Islet of Langerhans (tissue), 1 donor: ENCODE data around the gene CACNA1C.

Source experiments
- FAIRE-seq: peaks from one replicate; lab custom pipeline; 2011; peaks lifted over from hg19 to GRCh38; lab: Jason Lieb, UNC

Gene CACNA1C

DNA sequence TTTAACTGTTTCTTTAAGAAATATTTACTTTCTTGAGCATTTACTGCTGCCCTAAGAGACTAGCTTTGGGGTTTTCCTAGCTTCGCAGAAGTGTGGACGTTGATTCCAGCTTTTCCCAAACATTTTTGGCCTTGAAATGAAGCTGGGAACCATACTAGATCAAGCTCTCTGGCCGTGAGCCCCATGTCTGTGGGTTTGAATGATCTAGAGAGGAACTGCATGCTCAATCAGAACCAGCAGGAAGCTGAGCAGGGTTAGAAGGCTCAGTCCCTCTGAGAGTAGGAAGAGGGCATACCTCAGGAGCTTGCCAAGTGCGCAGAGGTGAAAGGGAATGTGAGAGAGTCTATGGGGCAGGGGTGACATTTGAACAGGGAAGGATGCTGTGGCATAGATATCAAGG is 292.1 kb downstream of the CACNA1C start:
- no peak for FAIRE-seq

- no peak for FAIRE-seq
These were observed 293.1 kb downstream of the CACNA1C start for GRCh38 chr12:2345902-2346301.

- FAIRE-seq: no peak
These were observed 293.6 kb downstream of the CACNA1C start for GRCh38 chr12:2346416-2346815.

DNA sequence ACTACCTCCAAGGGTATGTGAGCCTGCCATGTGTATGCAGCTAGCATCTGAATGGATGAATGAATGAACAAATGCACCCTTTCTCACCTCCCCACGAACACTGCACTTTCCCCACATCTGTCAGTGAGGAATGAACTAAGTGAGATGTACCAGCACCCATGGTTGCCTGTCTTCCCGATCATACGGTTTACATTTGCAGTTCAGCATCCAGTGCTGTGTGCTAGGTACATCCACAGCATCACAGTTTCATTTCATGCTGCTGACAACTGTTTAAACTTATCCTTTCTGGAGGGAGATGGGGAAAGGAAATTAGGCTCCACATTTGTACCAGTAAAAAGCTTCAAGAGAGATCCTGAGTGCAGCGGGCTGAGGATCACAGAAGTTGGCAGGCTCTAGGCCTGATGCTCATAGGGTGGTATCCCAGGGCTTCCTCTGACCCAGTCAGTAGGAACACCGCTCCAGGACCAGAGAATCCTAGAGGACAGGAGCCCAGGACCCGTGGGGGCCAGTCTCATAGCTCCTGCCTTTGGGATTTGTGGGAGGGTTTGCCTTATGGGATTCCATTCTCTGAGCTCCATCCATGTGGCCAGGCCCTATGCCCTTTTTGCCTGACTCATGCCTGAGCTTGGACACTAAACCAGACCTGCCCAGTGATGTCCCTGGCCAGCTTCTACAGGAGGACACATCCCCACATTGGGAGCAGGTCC is 294.5 kb downstream of the CACNA1C start:
- no peak for FAIRE-seq

GRCh38 chr12:2347844-2348481 is 295.2 kb downstream of the CACNA1C start:
- FAIRE-seq: no peak

- no peak for FAIRE-seq
These were observed 295.7 kb downstream of the CACNA1C start for GRCh38 chr12:2348482-2348852.

DNA sequence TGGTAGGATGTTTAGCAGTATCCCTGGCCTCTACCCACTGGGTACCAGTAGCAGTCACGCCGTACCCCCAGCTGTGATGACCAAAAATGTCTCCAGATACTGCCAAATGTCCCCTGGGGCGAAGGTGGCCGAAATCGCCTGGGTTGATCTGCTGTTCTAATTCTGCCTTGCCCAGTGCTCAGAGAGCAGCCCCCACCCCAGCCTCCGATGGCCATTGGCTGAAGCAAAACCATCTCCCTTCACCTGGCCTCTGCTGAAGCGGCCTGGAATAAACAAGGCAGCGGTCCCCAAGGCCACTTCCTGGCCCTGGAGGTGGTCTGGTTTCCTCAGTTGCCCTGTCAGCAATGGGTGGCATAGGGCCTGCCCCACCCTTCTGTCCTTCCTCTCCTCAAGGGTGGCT is 298.4 kb downstream of the CACNA1C start:
- no peak for FAIRE-seq

DNA sequence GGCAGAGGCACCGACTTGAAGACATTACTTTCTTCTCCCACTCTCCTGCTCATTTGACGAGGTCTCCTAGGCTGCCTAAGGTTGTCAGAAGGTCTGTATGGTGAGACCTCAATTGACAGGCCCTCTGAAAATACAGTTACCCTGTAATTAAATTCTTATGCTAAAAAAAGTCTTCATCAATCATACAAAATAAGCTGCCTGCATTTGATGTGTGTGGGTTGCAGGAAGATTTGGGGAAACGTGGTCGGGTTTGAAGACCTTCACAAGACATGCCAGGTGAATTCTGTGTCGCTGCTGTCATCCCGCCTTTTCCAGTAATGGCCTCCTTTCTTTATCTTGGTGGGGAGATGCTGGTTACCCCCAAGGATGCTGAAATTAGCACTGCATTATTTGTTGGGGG is 299.4 kb downstream of the CACNA1C start:
- FAIRE-seq: no peak

DNA sequence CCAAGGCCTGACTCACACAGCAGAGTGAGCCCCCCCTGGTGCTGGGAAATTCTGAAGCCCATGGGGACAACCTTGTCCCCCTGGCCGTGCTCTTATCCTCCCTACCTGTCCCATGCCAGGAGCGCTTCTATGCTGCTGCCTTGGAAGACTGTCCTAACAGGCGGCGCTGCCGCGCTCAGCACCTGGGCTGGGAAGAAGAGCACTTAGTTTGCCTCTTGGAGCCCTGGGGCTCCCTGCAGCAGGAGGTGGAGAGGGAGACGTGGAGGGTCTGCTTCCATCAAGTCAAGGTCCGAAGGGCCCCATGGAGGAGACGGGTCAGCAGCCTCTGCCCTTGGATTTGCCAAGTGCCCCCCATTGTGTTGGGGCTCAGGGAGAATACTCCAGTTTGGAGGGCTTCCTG is 300.5 kb downstream of the CACNA1C start:
- no peak for FAIRE-seq

- FAIRE-seq: no peak
These were observed 300.9 kb downstream of the CACNA1C start for GRCh38 chr12:2353691-2354090.

- no peak for FAIRE-seq
These were observed 301.6 kb downstream of the CACNA1C start for GRCh38 chr12:2354151-2354991.

GRCh38 chr12:2355198-2355597 is 302.4 kb downstream of the CACNA1C start:
- FAIRE-seq: no peak

- FAIRE-seq: no peak
These were observed 302.8 kb downstream of the CACNA1C start for GRCh38 chr12:2355604-2356003.

DNA sequence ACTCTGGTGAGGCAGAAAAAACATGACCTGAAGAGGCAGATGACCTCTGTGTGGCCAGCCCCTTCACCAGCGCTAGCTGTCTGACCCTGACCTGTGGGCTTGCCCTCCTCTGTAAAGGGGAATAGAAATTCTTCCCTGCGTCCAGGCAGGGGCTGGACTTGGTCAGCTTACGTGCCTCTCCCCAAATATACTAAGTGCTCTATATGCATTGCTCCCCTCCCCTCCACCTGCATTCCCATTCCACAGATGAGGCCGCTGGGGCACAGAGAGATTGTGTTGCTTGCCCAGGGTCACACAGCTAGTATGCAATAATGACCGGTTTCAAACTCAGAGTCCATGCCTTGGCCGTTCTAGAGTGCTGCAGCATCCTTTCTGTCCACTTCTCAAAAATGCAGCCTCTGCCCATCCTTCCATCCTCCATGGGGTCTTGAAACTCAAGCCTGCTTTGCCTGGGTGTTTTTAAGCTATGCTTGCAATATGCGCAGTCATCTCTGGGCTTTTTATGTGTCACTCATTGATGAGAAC is 303.9 kb downstream of the CACNA1C start:
- no peak for FAIRE-seq

DNA sequence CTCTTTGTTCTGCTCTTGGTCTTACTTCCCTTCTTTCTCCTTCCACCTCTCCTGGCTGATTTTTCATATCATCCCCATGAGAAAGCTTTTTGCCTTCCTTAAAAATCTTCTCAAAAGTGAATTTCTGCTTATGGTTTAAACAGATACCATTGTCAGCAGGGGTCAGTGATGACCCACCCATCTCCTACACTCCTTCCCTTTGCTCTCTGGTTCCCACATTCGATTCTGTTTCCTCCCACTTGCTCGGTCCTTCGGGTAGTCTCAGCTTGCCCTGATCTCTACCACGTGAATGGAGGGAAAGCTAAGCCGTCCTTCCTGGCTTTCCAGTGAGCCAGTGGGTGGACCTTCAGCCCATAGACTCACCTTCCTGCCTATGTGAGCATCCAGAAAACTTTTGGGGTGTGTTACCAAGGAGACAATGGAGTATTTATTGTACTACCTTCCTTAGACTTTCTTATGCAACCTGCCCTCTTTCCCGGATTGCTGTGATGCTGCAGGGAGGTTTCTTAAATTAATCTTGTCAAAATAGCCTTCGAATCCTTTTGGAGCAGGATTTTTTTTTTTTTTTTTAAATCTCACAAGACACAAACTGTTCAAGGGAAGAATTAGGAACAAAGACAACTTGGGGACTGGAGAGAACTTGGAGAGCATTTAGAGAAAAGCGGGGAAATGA is 306.3 kb downstream of the CACNA1C start:
- no peak for FAIRE-seq

- no peak for FAIRE-seq
These were observed 307.2 kb downstream of the CACNA1C start for GRCh38 chr12:2359725-2360629.

GRCh38 chr12:2360630-2361170 is 307.9 kb downstream of the CACNA1C start:
- no peak for FAIRE-seq

GRCh38 chr12:2363836-2364609 is 311.2 kb downstream of the CACNA1C start:
- no peak for FAIRE-seq

DNA sequence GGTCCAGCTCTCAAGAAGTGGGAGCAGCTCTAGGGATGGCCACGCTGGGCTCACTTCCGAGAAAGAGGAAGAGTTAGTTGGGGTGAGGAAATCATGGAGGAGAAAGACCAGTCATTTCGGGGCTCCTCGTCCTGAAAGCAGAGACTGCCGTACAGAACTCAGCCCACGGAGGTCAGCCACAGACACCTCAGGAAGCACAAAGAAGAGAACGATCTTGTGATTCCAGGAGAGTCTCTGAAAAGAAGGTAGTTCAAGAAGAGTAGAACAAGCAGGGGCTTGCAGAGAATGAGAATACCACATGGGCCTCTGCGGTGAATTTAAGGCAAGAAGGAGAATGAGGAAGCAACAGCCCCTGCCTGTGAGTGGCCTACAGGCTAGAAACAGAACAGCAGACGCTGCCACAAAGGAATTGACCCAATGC is 311.9 kb downstream of the CACNA1C start:
- no peak for FAIRE-seq

GRCh38 chr12:2366711-2367110 is 313.9 kb downstream of the CACNA1C start:
- no peak for FAIRE-seq
